Measurements from ENCODE around the gene TGM4.

TGM4 gene

DNA sequence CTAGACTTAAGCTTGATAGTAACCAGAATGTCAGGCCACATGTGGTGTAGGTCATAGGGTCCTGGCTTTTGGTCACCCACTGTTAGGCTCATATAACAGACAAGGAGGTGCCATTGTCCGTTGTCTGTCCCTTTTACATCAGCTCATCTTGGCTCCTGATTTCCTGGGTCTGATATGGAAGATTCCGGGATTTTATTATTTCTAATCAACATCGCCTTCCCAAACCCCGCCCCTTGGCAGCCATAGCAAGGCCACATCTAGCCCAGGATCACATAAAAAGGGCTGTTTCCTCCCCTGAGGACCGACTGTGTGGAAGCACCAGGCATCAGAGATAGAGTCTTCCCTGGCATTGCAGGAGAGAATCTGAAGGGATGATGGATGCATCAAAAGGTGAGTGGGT lies at the start of gene TGM4:
Gene TGM4 (plus strand): TSS at position 301 of the 400 bp plus-strand sequence. CDS start 71 bp downstream, at position 372.
- no peak within 1 kb of the TSS for H3K4me3 ChIP-seq (ENCODE audit: low read depth, low read length)
- TF ChIP-seq CTCF (conservative IDR thresholded peaks at IDR 0.05; ENCODE audit: low read depth, low read length), result no peak
- DNase-seq (ENCODE audit: low read depth), result no peak

DNA sequence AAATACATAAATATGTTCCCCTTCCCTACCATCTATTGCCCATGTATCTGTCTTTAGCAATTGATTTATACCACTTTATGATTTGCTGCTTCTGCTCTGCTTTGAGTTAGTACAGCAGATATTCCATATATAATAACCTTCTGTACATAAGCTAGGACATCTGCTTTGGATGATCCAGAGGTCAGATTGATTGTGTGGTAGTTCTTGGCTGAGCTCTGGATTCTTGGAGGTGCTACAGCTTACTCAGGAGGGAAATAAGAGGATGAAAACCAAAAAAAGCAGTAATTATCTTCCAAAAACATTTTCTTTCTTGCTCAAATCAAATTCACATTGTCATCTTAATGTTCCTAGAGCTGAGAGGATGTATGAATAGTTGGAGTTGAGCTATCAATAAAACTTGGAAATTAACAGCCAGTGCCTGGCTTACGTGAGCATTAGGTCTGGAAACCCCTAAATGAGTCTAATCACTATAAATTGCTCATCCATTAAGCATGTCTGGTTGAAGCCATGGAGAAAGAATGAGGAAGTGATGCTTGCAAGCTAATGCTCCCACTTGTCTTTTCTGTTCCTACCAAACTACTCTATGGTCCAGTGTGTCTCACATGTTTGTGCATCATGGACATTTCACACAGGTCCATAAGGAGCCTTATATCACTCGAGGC lies 49.0 kb upstream of the TGM4 start:
- H3K4me3 ChIP-seq (ENCODE audit: low read depth, low read length), result no peak overlapping the region
- no peak for TF ChIP-seq CTCF (conservative IDR thresholded peaks at IDR 0.05; ENCODE audit: low read depth, low read length)
- peak; percentile 69 for DNase-seq (ENCODE audit: low read depth)

DNA sequence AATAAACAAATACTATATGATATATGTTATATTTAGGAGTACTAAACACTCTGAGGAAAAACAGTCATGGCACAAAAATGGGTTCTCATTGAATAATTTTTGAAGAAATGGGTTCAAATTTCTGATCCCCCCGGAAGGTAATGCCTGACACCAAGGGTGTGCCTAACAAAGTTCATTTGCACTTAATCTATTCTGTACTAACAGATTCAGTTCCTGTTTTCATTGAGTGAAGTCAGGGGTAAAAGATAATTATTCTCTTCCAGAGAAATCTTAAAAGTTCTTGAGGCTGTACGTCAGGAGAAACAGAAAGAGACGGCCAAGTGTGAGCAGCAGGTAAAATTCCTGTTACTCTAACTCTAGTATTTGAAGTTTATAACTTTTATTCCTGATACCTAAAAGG lies 47.2 kb upstream of the TGM4 start:
- TF ChIP-seq CTCF (conservative IDR thresholded peaks at IDR 0.05; ENCODE audit: low read depth, low read length), result no peak
- DNase-seq (ENCODE audit: low read depth), result no peak
- H3K4me3 ChIP-seq (ENCODE audit: low read depth, low read length), result no peak overlapping the region

- no peak for TF ChIP-seq CTCF (conservative IDR thresholded peaks at IDR 0.05; ENCODE audit: low read depth, low read length)
- no peak for DNase-seq (ENCODE audit: low read depth)
- H3K4me3 ChIP-seq (ENCODE audit: low read depth, low read length), result no peak overlapping the region
Observed at GRCh38 chr3:44831232-44831631, 43.2 kb upstream of the TGM4 start.

DNA sequence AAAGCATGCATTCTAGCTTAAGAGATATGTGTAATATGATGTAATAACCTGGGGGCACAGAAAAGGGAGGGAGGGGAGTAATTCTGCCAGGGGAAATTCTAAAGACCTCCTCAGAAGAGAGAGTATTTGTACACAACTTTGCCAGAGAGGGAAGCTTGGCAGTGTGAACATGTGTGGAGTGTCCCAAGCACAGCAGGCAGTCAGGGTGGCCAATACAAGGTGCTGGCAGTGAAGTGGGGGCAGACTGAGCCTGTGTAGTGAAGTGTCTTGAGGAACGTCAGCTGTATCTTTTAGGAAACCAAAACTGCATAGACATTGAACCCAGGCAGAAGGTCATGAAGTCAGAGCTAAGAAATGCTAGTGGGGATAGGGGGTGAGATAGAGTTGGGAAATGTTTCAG lies 42.4 kb upstream of the TGM4 start:
- TF ChIP-seq CTCF (conservative IDR thresholded peaks at IDR 0.05; ENCODE audit: low read depth, low read length), result no peak
- DNase-seq (ENCODE audit: low read depth), result no peak
- no peak overlapping the region for H3K4me3 ChIP-seq (ENCODE audit: low read depth, low read length)

- DNase-seq (ENCODE audit: low read depth), result no peak
- no peak for TF ChIP-seq CTCF (conservative IDR thresholded peaks at IDR 0.05; ENCODE audit: low read depth, low read length)
- H3K4me3 ChIP-seq (ENCODE audit: low read depth, low read length), result no peak overlapping the region
Observed at GRCh38 chr3:44832965-44833364, 41.4 kb upstream of the TGM4 start.

DNA sequence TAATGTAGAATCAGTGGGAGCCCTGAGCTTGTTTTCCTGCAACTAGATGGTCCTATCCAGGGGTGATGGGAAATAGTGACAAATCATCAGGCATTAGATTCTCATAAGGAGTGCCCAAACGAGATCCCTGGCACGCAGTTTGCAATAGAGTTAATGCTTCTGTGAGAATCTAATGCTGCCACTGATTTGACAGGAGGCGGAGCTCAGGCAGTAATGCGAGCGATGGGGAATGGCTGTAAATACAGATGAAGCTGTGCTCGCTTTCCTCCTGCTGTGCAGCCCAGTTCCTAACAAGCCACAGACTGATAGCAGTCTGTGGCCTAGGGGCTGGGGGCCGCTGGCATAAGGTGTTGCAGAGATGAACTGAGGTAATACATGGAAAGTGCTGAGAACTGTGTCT lies 41.0 kb upstream of the TGM4 start:
- DNase-seq (ENCODE audit: low read depth), result no peak
- TF ChIP-seq CTCF (conservative IDR thresholded peaks at IDR 0.05; ENCODE audit: low read depth, low read length), result no peak

More for the DNA sequence above, 41.0 kb upstream of the TGM4 start:
- H3K4me3 ChIP-seq (ENCODE audit: low read depth, low read length), result no peak overlapping the region

All from choroid plexus epithelial cell (primary cell).